SK-N-MC (cell line): Measurements from ENCODE around the gene ERFE.

Experiments
- EZH2 ChIP-seq: fragments of 200-600 bp; sonication (generic); IDR thresholded peaks from one replicate; pipeline ENCODE4 v1.6.1; 2017; ENCODE audit warnings: antibody characterized with exemption
- POLR2AphosphoS5 ChIP-seq: IDR thresholded peaks from 2 replicates; pipeline ENCODE4 v1.6.1; 2012; ENCODE audit warnings: mild to moderate bottlenecking, low read depth, low read length, borderline replicate concordance

DNA sequence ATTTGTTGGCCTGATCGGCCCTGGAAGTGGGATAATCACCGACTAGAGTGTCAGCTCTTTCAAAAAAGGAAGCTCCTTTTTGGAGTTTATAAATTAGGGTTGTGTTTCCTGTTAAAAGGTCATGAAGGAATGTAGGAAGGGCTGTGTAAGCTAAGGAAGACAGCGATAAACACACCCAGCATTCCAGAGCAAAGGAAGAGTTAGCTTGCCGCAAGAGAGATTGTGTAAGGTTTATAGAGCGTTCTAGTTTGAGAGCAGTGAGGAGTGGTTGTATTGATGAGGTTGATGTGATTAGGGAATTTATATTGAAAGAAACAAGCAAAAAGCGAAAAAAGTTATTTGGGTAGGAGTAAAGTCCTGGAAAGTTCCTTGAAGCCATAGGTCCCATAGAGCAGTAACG, 48.2 kb downstream of the ERFE start:
- no peak for TF ChIP-seq EZH2
- TF ChIP-seq POLR2AphosphoS5: no peak
